WTC11 (cell line): ENCODE measurements around the gene NUDCD3. TPM values are rescaled to one million over a fixed set of nuclear protein-coding genes. Genes with fewer than 3 reads are reported as not detected.

Source experiments
- ATAC-seq: fragments of 200-7000 bp; cut with Tn5 transposase; 2 replicates; pipeline ENCODE4 v1.10.0; 2021; ENCODE audit warnings: mild to moderate bottlenecking, moderate library complexity
- CTCF ChIA-PET: fragments of 300-600 bp; sonication (Branson Sonifier 250); formaldehyde crosslinking; loops from one replicate; lab custom pipeline; 2021; ENCODE audit warnings: antibody characterized with exemption; lab: Charles Lee
- POLR2A ChIA-PET: fragments of 350-600 bp; sonication (Branson Sonifier 250); formaldehyde crosslinking; loops from one replicate; lab custom pipeline; 2021; ENCODE audit warnings: antibody characterized with exemption; lab: Charles Lee
- DNase-seq: peaks from one replicate; pipeline ENCODE4 v3.0.0; 2021; ENCODE audit warnings: low spot score
- H3K27ac Mint-ChIP-seq: 2 replicates; pipeline ENCODE4 v1.8.0; 2021; ENCODE audit warnings: mixed read lengths
- H3K27me3 Mint-ChIP-seq: 2 replicates; pipeline ENCODE4 v1.8.0; 2021; ENCODE audit warnings: low read depth, mild to moderate bottlenecking, moderate library complexity, mixed read lengths
- H3K36me3 Mint-ChIP-seq: 2 replicates; pipeline ENCODE4 v1.8.0; 2021; ENCODE audit warnings: mixed read lengths
- H3K4me1 Mint-ChIP-seq: 2 replicates; pipeline ENCODE4 v1.8.0; 2022; ENCODE audit warnings: mixed read lengths
- H3K4me3 Mint-ChIP-seq: 2 replicates; pipeline ENCODE4 v1.8.0; 2021; ENCODE audit warnings: mild to moderate bottlenecking, moderate library complexity, mixed read lengths
- H3K9me3 Mint-ChIP-seq: 2 replicates; pipeline ENCODE4 v1.8.0; 2021; ENCODE audit warnings: mixed read lengths
- ATF2 ChIP-seq: sonication (generic); formaldehyde crosslinking; IDR thresholded peaks from 2 replicates; pipeline ENCODE4 v1.8.1; 2022; ENCODE audit warnings: low read depth, missing genetic modification reagents, borderline replicate concordance
- CBFB ChIP-seq: sonication (generic); formaldehyde crosslinking; IDR thresholded peaks from 2 replicates; pipeline ENCODE4 v1.8.1; 2022; ENCODE audit warnings: mild to moderate bottlenecking, low read depth, missing genetic modification reagents
- CREM ChIP-seq: sonication (generic); formaldehyde crosslinking; IDR thresholded peaks from 2 replicates; pipeline ENCODE4 v1.8.1; 2022; ENCODE audit warnings: mild to moderate bottlenecking, missing genetic modification reagents, moderate library complexity
- HMGA2 ChIP-seq: fragments of 250-450 bp; sonication (Bioruptor Pico); IDR thresholded peaks from 2 replicates; pipeline ENCODE4 v1.4.0; 2021; ENCODE audit warnings: mild to moderate bottlenecking, moderate library complexity
- KAT7 ChIP-seq: sonication (generic); formaldehyde crosslinking; IDR thresholded peaks from 2 replicates; pipeline ENCODE4 v1.8.1; 2023; ENCODE audit warnings: missing genetic modification reagents, mild to moderate bottlenecking, borderline replicate concordance
- MLX ChIP-seq: sonication (generic); formaldehyde crosslinking; IDR thresholded peaks from 2 replicates; pipeline ENCODE4 v1.8.1; 2023; ENCODE audit warnings: mild to moderate bottlenecking, missing genetic modification reagents, moderate library complexity
- NFYB ChIP-seq: sonication (generic); formaldehyde crosslinking; conservative IDR thresholded peaks from 2 replicates; pipeline ENCODE4 v1.8.0; 2022; ENCODE audit warnings: low read depth, missing genetic modification reagents
- NR3C1 ChIP-seq: sonication (generic); formaldehyde crosslinking; conservative IDR thresholded peaks from 2 replicates; pipeline ENCODE4 v1.8.1; 2023; ENCODE audit warnings: low read depth, mild to moderate bottlenecking, missing genetic modification reagents
- OVOL2 ChIP-seq: fragments of 250-450 bp; sonication (Bioruptor Pico); IDR thresholded peaks from 2 replicates; pipeline ENCODE4 v1.9.0; 2021; ENCODE audit warnings: mild to moderate bottlenecking, borderline replicate concordance
- SMAD3 ChIP-seq: sonication (generic); formaldehyde crosslinking; IDR thresholded peaks from 2 replicates; pipeline ENCODE4 v1.8.0; 2022; ENCODE audit warnings: missing genetic modification reagents, mild to moderate bottlenecking, borderline replicate concordance
- SMAD4 ChIP-seq: sonication (generic); formaldehyde crosslinking; IDR thresholded peaks from 2 replicates; pipeline ENCODE4 v1.8.0; 2022; ENCODE audit warnings: mild to moderate bottlenecking, missing genetic modification reagents
- SOX15 ChIP-seq: fragments of 250-450 bp; sonication (Bioruptor Pico); IDR thresholded peaks from 2 replicates; pipeline ENCODE4 v1.9.0; 2021; ENCODE audit warnings: mild to moderate bottlenecking
- TEAD1 ChIP-seq: sonication (generic); formaldehyde crosslinking; IDR thresholded peaks from 2 replicates; pipeline ENCODE4 v1.8.0; 2022; ENCODE audit warnings: mild to moderate bottlenecking, missing genetic modification reagents
- TP53 ChIP-seq: sonication (generic); formaldehyde crosslinking; IDR thresholded peaks from 2 replicates; pipeline ENCODE4 v1.8.1; 2023; ENCODE audit warnings: mild to moderate bottlenecking, missing genetic modification reagents
- ZBTB21 ChIP-seq: sonication (generic); formaldehyde crosslinking; IDR thresholded peaks from 2 replicates; pipeline ENCODE4 v1.8.1; 2023; ENCODE audit warnings: mild to moderate bottlenecking, missing genetic modification reagents, borderline replicate concordance
- ZMAT4 ChIP-seq: fragments of 250-450 bp; sonication (Bioruptor Pico); IDR thresholded peaks from 2 replicates; pipeline ENCODE4 v1.9.0; 2021; ENCODE audit warnings: mild to moderate bottlenecking
- ZNF532 ChIP-seq: fragments of 250-450 bp; sonication (Bioruptor Pico); IDR thresholded peaks from 2 replicates; pipeline ENCODE4 v1.9.0; 2021; ENCODE audit warnings: mild to moderate bottlenecking, borderline replicate concordance
- total RNA-seq: library from RNA; stranded (reverse); gene quantifications from 3 replicates; pipeline ENCODE4 v1.2.3, GENCODE V29; 2021
- TF ChIP-seq, protein P1 (sequence below): sonication (generic); formaldehyde crosslinking; IDR thresholded peaks from 2 replicates; pipeline ENCODE4 v1.8.1; 2023; ENCODE audit warnings: mild to moderate bottlenecking, moderate library complexity, missing genetic modification reagents
- TF ChIP-seq, protein P2 (sequence below): sonication (generic); formaldehyde crosslinking; IDR thresholded peaks from 2 replicates; pipeline ENCODE4 v1.8.0; 2022; ENCODE audit warnings: mild to moderate bottlenecking, missing genetic modification reagents

The NUDCD3 gene
- total RNA-seq, 1 experiment from 2014 or later = 71.8 TPM

DNA sequence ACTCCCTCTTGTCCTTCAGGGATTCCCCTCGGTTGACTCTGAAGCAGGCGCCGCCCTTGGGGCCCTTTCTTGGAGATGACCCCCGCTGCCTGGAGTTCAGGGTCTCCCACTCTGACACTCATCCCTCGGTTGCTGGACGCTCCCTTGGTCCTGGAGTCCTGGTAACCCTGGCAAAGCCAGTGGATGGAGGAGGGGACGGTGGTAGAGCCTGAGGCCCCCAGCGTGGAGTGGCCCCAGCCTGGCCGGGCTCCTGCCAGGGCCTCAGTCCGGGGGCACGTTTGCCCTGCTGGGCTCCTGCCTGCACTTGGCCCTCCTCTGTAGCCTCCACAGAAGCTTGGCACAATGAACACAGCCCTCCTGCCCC lies 155.7 kb downstream of the NUDCD3 start (continued):
- TF ChIP-seq CREM (CRISPR knock-in tag) (no peak), HMGA2 (CRISPR knock-in tag) (no peak)
- TF ChIP-seq, protein P1, sequence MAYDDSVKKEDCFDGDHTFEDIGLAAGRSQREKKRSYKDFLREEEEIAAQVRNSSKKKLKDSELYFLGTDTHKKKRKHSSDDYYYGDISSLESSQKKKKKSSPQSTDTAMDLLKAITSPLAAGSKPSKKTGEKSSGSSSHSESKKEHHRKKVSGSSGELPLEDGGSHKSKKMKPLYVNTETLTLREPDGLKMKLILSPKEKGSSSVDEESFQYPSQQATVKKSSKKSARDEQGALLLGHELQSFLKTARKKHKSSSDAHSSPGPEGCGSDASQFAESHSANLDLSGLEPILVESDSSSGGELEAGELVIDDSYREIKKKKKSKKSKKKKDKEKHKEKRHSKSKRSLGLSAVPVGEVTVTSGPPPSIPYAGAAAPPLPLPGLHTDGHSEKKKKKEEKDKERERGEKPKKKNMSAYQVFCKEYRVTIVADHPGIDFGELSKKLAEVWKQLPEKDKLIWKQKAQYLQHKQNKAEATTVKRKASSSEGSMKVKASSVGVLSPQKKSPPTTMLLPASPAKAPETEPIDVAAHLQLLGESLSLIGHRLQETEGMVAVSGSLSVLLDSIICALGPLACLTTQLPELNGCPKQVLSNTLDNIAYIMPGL = no peak

DNA sequence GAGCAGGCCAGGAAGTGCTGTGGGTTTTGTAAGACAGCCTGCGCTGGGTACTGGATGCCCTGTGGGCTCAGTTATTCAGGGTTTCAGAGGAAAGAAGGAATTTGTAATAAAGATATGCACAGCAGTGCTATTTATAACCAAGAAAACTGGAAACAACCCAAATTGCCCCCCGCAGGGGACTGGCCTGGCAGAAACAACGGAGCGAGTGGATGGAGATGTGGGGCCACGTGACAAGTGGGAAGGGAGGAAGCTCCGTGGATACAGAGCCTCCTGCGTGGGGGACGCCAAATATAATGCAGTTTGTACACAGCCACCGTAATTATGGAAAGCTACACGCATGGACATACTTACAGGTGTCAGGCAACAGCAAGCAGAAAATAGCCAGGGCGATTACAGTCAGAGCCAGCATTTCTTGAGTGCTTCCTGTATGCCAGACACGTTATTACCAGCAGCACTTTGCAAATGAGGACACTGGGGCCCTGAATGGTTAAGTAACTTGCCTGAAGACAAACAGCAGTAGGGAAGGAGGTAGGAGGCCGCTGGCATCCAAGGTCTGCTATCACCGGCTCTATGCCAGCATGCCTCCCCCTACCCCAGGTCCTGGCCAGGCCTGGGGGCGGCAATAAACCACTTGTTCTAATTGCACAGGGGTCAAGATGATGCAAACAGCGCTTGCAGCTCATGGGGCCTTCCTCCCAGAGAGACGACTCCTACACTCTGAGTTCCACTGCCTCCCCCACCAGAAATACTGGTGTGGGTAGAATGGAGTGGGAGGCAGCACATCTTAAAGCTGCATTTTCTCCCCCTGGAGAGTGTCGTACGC lies 156.3 kb downstream of the NUDCD3 start:
- CTCF ChIA-PET = interaction anchor here (0.6 to 6.0 kb wide), 2 partner anchors 15 to 98 kb away, joined by 4 to 38 read pairs; no protein-coding TSS in a partner anchor
- Mint-ChIP-seq H3K9me3 (no peaks in the 10 kb centered on the region), H3K4me1 (peaks cover 15% of the 10 kb centered on the region), H3K36me3 (no peaks in the 10 kb centered on the region), H3K27me3 (peaks cover 3% of the 10 kb centered on the region; the same call in 1 of the 2 replicates), H3K4me3 (no peak overlapping the region)
- ATAC-seq = peak; percentile 24
- no peak for DNase-seq
- TF ChIP-seq ZMAT4 (CRISPR knock-in tag) (no peak), CBFB (CRISPR knock-in tag) (no peak), SMAD4 (no peak), TEAD1 (CRISPR knock-in tag) (no peak), SMAD3 (CRISPR knock-in tag) (no peak), ZNF532 (no peak), NR3C1 (CRISPR knock-in tag) (no peak), SOX15 (CRISPR knock-in tag) (no peak), KAT7 (CRISPR knock-in tag) (no peak), ATF2 (CRISPR knock-in tag) (no peak), TP53 (no peak), ZBTB21 (no peak), NFYB (no peak), OVOL2 (CRISPR knock-in tag) (no peak), MLX (CRISPR knock-in tag) (no peak)
- TF ChIP-seq, protein P2, sequence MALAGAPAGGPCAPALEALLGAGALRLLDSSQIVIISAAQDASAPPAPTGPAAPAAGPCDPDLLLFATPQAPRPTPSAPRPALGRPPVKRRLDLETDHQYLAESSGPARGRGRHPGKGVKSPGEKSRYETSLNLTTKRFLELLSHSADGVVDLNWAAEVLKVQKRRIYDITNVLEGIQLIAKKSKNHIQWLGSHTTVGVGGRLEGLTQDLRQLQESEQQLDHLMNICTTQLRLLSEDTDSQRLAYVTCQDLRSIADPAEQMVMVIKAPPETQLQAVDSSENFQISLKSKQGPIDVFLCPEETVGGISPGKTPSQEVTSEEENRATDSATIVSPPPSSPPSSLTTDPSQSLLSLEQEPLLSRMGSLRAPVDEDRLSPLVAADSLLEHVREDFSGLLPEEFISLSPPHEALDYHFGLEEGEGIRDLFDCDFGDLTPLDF = no peak
- TF ChIP-seq, all 79 proteins: peak for 0
- no peak overlapping the region for H3K27ac Mint-ChIP-seq
- POLR2A ChIA-PET = no interaction called here
